GM12878 (cell line): ENCODE results near the gene NUP35. TPM values are rescaled to one million over a fixed set of nuclear protein-coding genes. Genes with fewer than 3 reads are reported as not detected.

ENCODE experiments used
- ATF7 ChIP-seq: fragments of 450-650 bp; IDR thresholded peaks from 2 replicates; pipeline ENCODE4 v1.6.1; 2016; ENCODE audit warnings: low read depth, mild to moderate bottlenecking
- CREM ChIP-seq: IDR thresholded peaks from 2 replicates; pipeline ENCODE4 v1.6.1; 2014; ENCODE audit warnings: antibody characterized with exemption, low read depth
- E4F1 ChIP-seq: fragments of 450-650 bp; IDR thresholded peaks from 2 replicates; pipeline ENCODE4 v1.6.1; 2018; ENCODE audit warnings: borderline replicate concordance, mild to moderate bottlenecking; ENCODE audit not compliant: partially characterized antibody
- EED ChIP-seq: sonication (generic); IDR thresholded peaks from 2 replicates; pipeline ENCODE4 v1.6.1; 2016; ENCODE audit warnings: antibody characterized with exemption, low read depth
- ESRRA ChIP-seq: IDR thresholded peaks from 2 replicates; pipeline ENCODE4 v1.6.1; 2012; ENCODE audit warnings: mild to moderate bottlenecking, low read length, improper control_type of control experiment
- ETV6 ChIP-seq, 2 experiments: fragments of 450-650 bp in 1 of 2; IDR thresholded peaks in 1 of 2; conservative IDR thresholded peaks in 1 of 2; 2 replicates each; pipeline ENCODE4 v1.6.1; 2014; ENCODE audit warnings: antibody characterized with exemption in 1 of 2, borderline replicate concordance in 1 of 2, low read depth in 1 of 2, mild to moderate bottlenecking in 1 of 2, moderate library complexity in 1 of 2
- FOXK2 ChIP-seq: fragments of 450-650 bp; IDR thresholded peaks from 2 replicates; pipeline ENCODE4 v1.6.1; 2017; ENCODE audit warnings: mild to moderate bottlenecking, moderate library complexity
- IKZF2 ChIP-seq, 2 experiments: fragments of 450-650 bp; IDR thresholded peaks; 2 replicates each; pipeline ENCODE4 v1.6.1; 2017; ENCODE audit warnings: mild to moderate bottlenecking in 2 of 2, moderate library complexity in 2 of 2
- IRF3 ChIP-seq: fragments of 450-650 bp; IDR thresholded peaks from 2 replicates; pipeline ENCODE4 v1.6.1; 2014; ENCODE audit warnings: mild to moderate bottlenecking
- IRF5 ChIP-seq: fragments of 450-650 bp; IDR thresholded peaks from 2 replicates; pipeline ENCODE4 v1.6.1; 2017; ENCODE audit warnings: borderline replicate concordance
- MLLT1 ChIP-seq: fragments of 450-650 bp; IDR thresholded peaks from 2 replicates; pipeline ENCODE4 v1.6.1; 2016; ENCODE audit warnings: mild to moderate bottlenecking
- MTA3 ChIP-seq: IDR thresholded peaks from 2 replicates; pipeline ENCODE4 v1.6.1; 2012; ENCODE audit warnings: low read length, inconsistent platforms, borderline replicate concordance
- NBN ChIP-seq: fragments of 450-650 bp; IDR thresholded peaks from 2 replicates; pipeline ENCODE4 v1.6.1; 2016
- NFYB ChIP-seq: IDR thresholded peaks from 2 replicates; pipeline ENCODE4 v1.6.1; 2011; ENCODE audit warnings: low read depth, mild to moderate bottlenecking, low read length, improper control_type of control experiment, moderate library complexity; ENCODE audit not compliant: insufficient read depth
- PAX8 ChIP-seq: fragments of 450-650 bp; IDR thresholded peaks from 2 replicates; pipeline ENCODE4 v1.6.1; 2017; ENCODE audit warnings: mild to moderate bottlenecking, moderate library complexity
- POLR2A ChIP-seq: IDR thresholded peaks from 2 replicates; pipeline ENCODE4 v1.6.1; 2011; ENCODE audit warnings: low read depth, mild to moderate bottlenecking, low read length
- RUNX3 ChIP-seq: IDR thresholded peaks from 2 replicates; pipeline ENCODE4 v1.6.1; 2012; ENCODE audit warnings: low read length, inconsistent platforms
- SKIL ChIP-seq: fragments of 450-650 bp; IDR thresholded peaks from 2 replicates; pipeline ENCODE4 v1.6.1; 2017; ENCODE audit warnings: mild to moderate bottlenecking, low read depth, inconsistent platforms; ENCODE audit not compliant: poor library complexity, severe bottlenecking
- SP1 ChIP-seq: IDR thresholded peaks from one replicate; pipeline ENCODE4 v1.6.1; 2011; ENCODE audit warnings: low read depth, low read length
- SREBF2 ChIP-seq: IDR thresholded peaks from 2 replicates; pipeline ENCODE4 v1.6.1; 2012; ENCODE audit warnings: mild to moderate bottlenecking, low read length
- STAT3 ChIP-seq: IDR thresholded peaks from 2 replicates; pipeline ENCODE4 v1.6.1; 2011; ENCODE audit warnings: low read depth, low read length, improper control_type of control experiment
- SUZ12 ChIP-seq: fragments of 200-600 bp; sonication (generic); IDR thresholded peaks from one replicate; pipeline ENCODE4 v1.6.1; 2018; ENCODE audit warnings: antibody characterized with exemption, mild to moderate bottlenecking; ENCODE audit not compliant: unreplicated experiment
- TAF1 ChIP-seq: IDR thresholded peaks from 2 replicates; pipeline ENCODE4 v1.6.1; 2011; ENCODE audit warnings: mild to moderate bottlenecking, low read depth, low read length, borderline replicate concordance
- polyA plus RNA-seq, 11 experiments: library from polyadenylated mRNA; depleted of rRNA in 4 of 11; unstranded in 6 of 11; stranded (reverse) in 5 of 11; fragments of >200 nt; fragmentation: Nextera tagmentation in 4 of 11; fragmentation: Illumina TruSeq in 1 of 11; extraction: Ambion mirVana in 4 of 11; extraction: Trizol in 1 of 11; gene quantifications; 1 replicate in 1 of 11; 2 replicates in 10 of 11; pipeline versions ENCODE4 v1.2.1 to v1.2.3, GENCODE V29; 2011 to 2016; ENCODE audit warnings: inconsistent platforms in 2 of 11, missing spikeins in 2 of 11, low read depth in 1 of 11
- total RNA-seq, 4 experiments: library from RNA; depleted of rRNA in 3 of 4; stranded (reverse); fragments of >200 nt in 3 of 4; fragmentation: Illumina TruSeq in 1 of 4; extraction: Trizol in 1 of 4; gene quantifications; 2 replicates each; pipeline versions ENCODE4 v1.2.1 to v1.2.3, GENCODE V29; 2013 to 2021

NUP35 gene
- total and polyA plus RNA-seq, 10 of the 15 experiments (the other 5 are each of a cell fraction or from before 2014, with no cell fraction given), result 21.4 to 57.3 (median 30.7) TPM

GRCh38 chr2:183078464-183079138 is 45.6 kb upstream of the NUP35 start, which contains the start of gene DUSP19 (continued):
- no peak for TF ChIP-seq SKIL
- TF ChIP-seq RUNX3, result peak; percentile 96
- TF ChIP-seq IRF3, result 0 out of 2 replicates have a peak, but pooled peaks have one; percentile 44
- peak; percentile 47; the same call in 1 of the 2 replicates for TF ChIP-seq MTA3
- TF ChIP-seq ETV6 (conservative IDR thresholded peaks at IDR 0.05 in 1 of 2, IDR thresholded peaks at IDR 0.05 in 1 of 2; ENCODE audit: borderline replicate concordance in 1 of 2, low read depth in 1 of 2), result no peak; a peak in 1 of 4 replicates
- TF ChIP-seq STAT3, result no peak
- TF ChIP-seq ATF7, result peak; percentile 21; the same call in 1 of the 2 replicates
- TF ChIP-seq ESRRA, result no peak
- 0 out of 2 replicates have a peak, but pooled peaks have one; percentile 37 for TF ChIP-seq NBN
- TF ChIP-seq FOXK2, result no peak
- TF ChIP-seq E4F1, result peak; percentile 75
- peak; percentile 81 for TF ChIP-seq SREBF2
- peak; percentile 71 for TF ChIP-seq SP1
- peak; percentile 93 for TF ChIP-seq NFYB
- TF ChIP-seq SUZ12, result no peak
- peak; percentile 73 for TF ChIP-seq EED
- peak; percentile 22; the same call in 1 of the 2 replicates for TF ChIP-seq IRF5
- no peak for TF ChIP-seq PAX8
- 0 out of 2 replicates have a peak, but pooled peaks have one; percentile 46 for TF ChIP-seq TAF1
- peak; percentile 68 for TF ChIP-seq POLR2A
- TF ChIP-seq IKZF2 (IDR thresholded peaks at IDR 0.05), result peak; percentile 65 to 78; a peak in 3 of 4 replicates
- TF ChIP-seq CREM, result no peak; the same call in 1 of the 2 replicates
- TF ChIP-seq MLLT1, result peak; percentile 76
